CD4-positive, alpha-beta memory T cell (primary cell): ENCODE results near the gene AOPEP. TPM values are rescaled to one million over a fixed set of nuclear protein-coding genes. Genes with fewer than 3 reads are reported as not detected.

Experiments
- CTCF ChIA-PET: fragments of 350-600 bp; sonication (Branson Sonifier 250); formaldehyde crosslinking; loops from one replicate; lab custom pipeline; 2021; ENCODE audit warnings: inconsistent platforms; ENCODE audit not compliant: partially characterized antibody; lab: Charles Lee
- POLR2A ChIA-PET: fragments of 350-600 bp; sonication (Branson Sonifier 250); formaldehyde crosslinking; loops from one replicate; lab custom pipeline; 2021; ENCODE audit not compliant: partially characterized antibody; lab: Charles Lee
- DNase-seq, 5 donors: peaks; one replicate each; pipeline versions ENCODE4 v3.0.0 to v3.0.0-alpha.2; 2020 to 2022; ENCODE audit warnings: mixed read lengths in 1 of 5
- H3K27ac ChIP-seq: one replicate; pipeline ENCODE4 v1.7.0; 2013; ENCODE audit warnings: low read depth, low read length
- H3K27me3 ChIP-seq: 2 replicates; pipeline ENCODE4 v1.7.0; 2013; ENCODE audit warnings: mild to moderate bottlenecking, low read length, moderate library complexity; ENCODE audit not compliant: insufficient read depth
- H3K36me3 ChIP-seq: 2 replicates; pipeline ENCODE4 v1.7.0; 2013; ENCODE audit warnings: mild to moderate bottlenecking, low read length, moderate library complexity; ENCODE audit not compliant: insufficient read depth
- H3K4me1 ChIP-seq: 2 replicates; pipeline ENCODE4 v1.7.0; 2013; ENCODE audit warnings: mild to moderate bottlenecking, low read length, moderate library complexity; ENCODE audit not compliant: insufficient read depth
- H3K4me3 ChIP-seq, 2 donors: one replicate each; pipeline ENCODE4 v1.7.0; 2013; ENCODE audit warnings: low read length in 2 of 2, mild to moderate bottlenecking in 1 of 2
- H3K9me3 ChIP-seq, 2 donors: one replicate each; pipeline ENCODE4 v1.7.0; 2013; ENCODE audit warnings: low read length in 2 of 2, control low read depth in 1 of 2; ENCODE audit not compliant: control insufficient read depth in 1 of 2
- H3K27ac Mint-ChIP-seq, 7 donors: one replicate each; pipeline ENCODE4 v1.8.0; 2020 to 2021; ENCODE audit warnings: mixed read lengths in 7 of 7, mild to moderate bottlenecking in 6 of 7, inconsistent platforms in 3 of 7, moderate library complexity in 3 of 7
- H3K27me3 Mint-ChIP-seq, 2 donors: one replicate each; pipeline ENCODE4 v1.8.0; 2020 to 2021; ENCODE audit warnings: mixed read lengths in 2 of 2
- H3K36me3 Mint-ChIP-seq, 2 donors: one replicate each; pipeline ENCODE4 v1.8.0; 2020 to 2021; ENCODE audit warnings: mixed read lengths in 2 of 2, inconsistent platforms in 1 of 2, mild to moderate bottlenecking in 1 of 2
- H3K4me1 Mint-ChIP-seq, 4 donors: one replicate each; pipeline ENCODE4 v1.8.0; 2020 to 2021; ENCODE audit warnings: mixed read lengths in 4 of 4, mild to moderate bottlenecking in 1 of 4
- H3K4me3 Mint-ChIP-seq, 8 donors: one replicate each; pipeline ENCODE4 v1.8.0; 2020 to 2021; ENCODE audit warnings: mixed read lengths in 8 of 8, mild to moderate bottlenecking in 7 of 8, moderate library complexity in 6 of 8, inconsistent platforms in 3 of 8
- H3K9me3 Mint-ChIP-seq, 8 donors: one replicate each; pipeline ENCODE4 v1.8.0; 2020 to 2021; ENCODE audit warnings: mixed read lengths in 8 of 8, mild to moderate bottlenecking in 5 of 8, inconsistent platforms in 3 of 8, moderate library complexity in 1 of 8
- intact Hi-C: fragments of 100-400 bp; cut with micrococcal nuclease; formaldehyde crosslinking; loops from one replicate; pipeline ENCODE4 v1.15.1; 2023
- polyA plus RNA-seq, 2 donors: library from polyadenylated mRNA; unstranded; fragments of 300-500 nt; fragmentation: Illumina TruSeq; gene quantifications; one replicate each; pipeline ENCODE4 v1.2.3, GENCODE V29; 2021
- total RNA-seq, 2 experiments: library from RNA; stranded (reverse); gene quantifications; one replicate each; pipeline ENCODE4 v1.2.3, GENCODE V29; 2021

The AOPEP gene
- total and polyA plus RNA-seq, 4 experiments from 2014 or later, result 3.1 to 11.7 (median 7.6) TPM

- Histone ChIP-seq H3K27me3 (no peaks in the 10 kb centered on the region), H3K27ac (no peak overlapping the region), H3K36me3 (no peaks in the 10 kb centered on the region), H3K9me3 (no peaks in the 10 kb centered on the region), H3K4me1 (no peaks in the 10 kb centered on the region), H3K4me3 (no peak overlapping the region)
- POLR2A ChIA-PET, result no interaction called here
- Mint-ChIP-seq H3K4me1 (no peaks in the 10 kb centered on the region), H3K27me3 (no peaks in the 10 kb centered on the region), H3K36me3 (peaks cover 0 to 6% of the 10 kb centered on the region in 2 donors), H3K9me3 (no peaks in the 10 kb centered on the region), H3K27ac (no peak overlapping the region), H3K4me3 (no peak overlapping the region)
- CTCF ChIA-PET, result no interaction called here
- intact Hi-C loops, result no loop called here
- no peak for DNase-seq
These were observed 378.5 kb downstream of the AOPEP start for GRCh38 chr9:95104980-95105379.

- no peak for DNase-seq
- Mint-ChIP-seq H3K27ac (peak overlapping the region in 1 of 7 donors; percentile 56), H3K36me3 (peaks cover 0 to 6% of the 10 kb centered on the region in 2 donors), H3K9me3 (no peaks in the 10 kb centered on the region), H3K27me3 (no peaks in the 10 kb centered on the region), H3K4me3 (no peak overlapping the region), H3K4me1 (no peaks in the 10 kb centered on the region)
- Histone ChIP-seq H3K4me1 (no peaks in the 10 kb centered on the region), H3K27me3 (no peaks in the 10 kb centered on the region), H3K4me3 (no peak overlapping the region), H3K27ac (no peak overlapping the region), H3K9me3 (no peaks in the 10 kb centered on the region), H3K36me3 (no peaks in the 10 kb centered on the region)
- POLR2A ChIA-PET, result no interaction called here
- CTCF ChIA-PET, result no interaction called here
- intact Hi-C loops, result no loop called here
These were observed 379.2 kb downstream of the AOPEP start for GRCh38 chr9:95105519-95106287.

- Mint-ChIP-seq H3K4me3 (no peak overlapping the region), H3K36me3 (peaks cover 1 to 3% of the 10 kb centered on the region in 2 donors), H3K27me3 (no peaks in the 10 kb centered on the region), H3K4me1 (no peaks in the 10 kb centered on the region), H3K9me3 (peaks cover 0 to 2% (median 0%) of the 10 kb centered on the region in 8 donors), H3K27ac (no peak overlapping the region)
- H3K36me3 ChIP-seq, result no peaks in the 10 kb centered on the region
- no peaks in the 10 kb centered on the region for H3K4me1 ChIP-seq
- no peaks in the 10 kb centered on the region for H3K9me3 ChIP-seq
- no peak overlapping the region for H3K4me3 ChIP-seq
- intact Hi-C loops, result no loop called here
- POLR2A ChIA-PET, result interaction anchor here (1.0 kb wide), 1 partner anchor 17 kb away, joined by 3 read pairs; no protein-coding TSS in a partner anchor
- no peak overlapping the region for H3K27ac ChIP-seq
- H3K27me3 ChIP-seq, result no peaks in the 10 kb centered on the region
- CTCF ChIA-PET, result no interaction called here
- no peak for DNase-seq
These were observed 380.7 kb downstream of the AOPEP start for GRCh38 chr9:95107001-95107749.

GRCh38 chr9:95107976-95108375 is 381.5 kb downstream of the AOPEP start:
- Histone ChIP-seq H3K4me3 (no peak overlapping the region), H3K27me3 (no peaks in the 10 kb centered on the region), H3K4me1 (no peaks in the 10 kb centered on the region), H3K27ac (no peak overlapping the region), H3K36me3 (no peaks in the 10 kb centered on the region), H3K9me3 (no peaks in the 10 kb centered on the region)
- no peak overlapping the region for H3K27ac Mint-ChIP-seq
- POLR2A ChIA-PET, result interaction anchor here (1.0 kb wide), 1 partner anchor 17 kb away, joined by 3 read pairs; no protein-coding TSS in a partner anchor
- no peaks in the 10 kb centered on the region for H3K27me3 Mint-ChIP-seq
- no peak for DNase-seq
- H3K9me3 Mint-ChIP-seq, result peaks cover 0 to 2% (median 0%) of the 10 kb centered on the region in 8 donors
- no peaks in the 10 kb centered on the region for H3K4me1 Mint-ChIP-seq
- peaks cover 3 to 4% of the 10 kb centered on the region in 2 donors for H3K36me3 Mint-ChIP-seq
- CTCF ChIA-PET, result no interaction called here
- intact Hi-C loops, result no loop called here
- no peak overlapping the region for H3K4me3 Mint-ChIP-seq

GRCh38 chr9:95108777-95109176 is 382.3 kb downstream of the AOPEP start:
- no peaks in the 10 kb centered on the region for H3K4me1 Mint-ChIP-seq
- Histone ChIP-seq H3K4me3 (no peak overlapping the region), H3K27ac (no peak overlapping the region), H3K27me3 (no peaks in the 10 kb centered on the region), H3K9me3 (no peaks in the 10 kb centered on the region), H3K36me3 (no peaks in the 10 kb centered on the region), H3K4me1 (no peaks in the 10 kb centered on the region)
- H3K36me3 Mint-ChIP-seq, result peaks cover 2 to 6% of the 10 kb centered on the region in 2 donors
- POLR2A ChIA-PET, result no interaction called here
- intact Hi-C loops, result no loop called here
- no peak for DNase-seq
- H3K27ac Mint-ChIP-seq, result no peak overlapping the region
- peaks cover 0 to 2% (median 0%) of the 10 kb centered on the region in 8 donors for H3K9me3 Mint-ChIP-seq
- no peaks in the 10 kb centered on the region for H3K27me3 Mint-ChIP-seq
- H3K4me3 Mint-ChIP-seq, result no peak overlapping the region
- CTCF ChIA-PET, result no interaction called here

- H3K27ac Mint-ChIP-seq, result no peak overlapping the region
- CTCF ChIA-PET, result interaction anchor here (1.3 kb wide), 2 partner anchors 17 to 22 kb away, joined by 4 read pairs; no protein-coding TSS in a partner anchor
These were observed 383.0 kb downstream of the AOPEP start for GRCh38 chr9:95109456-95109855.

GRCh38 chr9:95110921-95111525 is 384.5 kb downstream of the AOPEP start:
- Histone ChIP-seq H3K4me1 (no peaks in the 10 kb centered on the region), H3K36me3 (no peaks in the 10 kb centered on the region), H3K9me3 (no peaks in the 10 kb centered on the region), H3K27ac (no peak overlapping the region), H3K27me3 (no peaks in the 10 kb centered on the region), H3K4me3 (no peak overlapping the region)
- no peak for DNase-seq
- Mint-ChIP-seq H3K4me1 (no peaks in the 10 kb centered on the region), H3K4me3 (no peak overlapping the region), H3K36me3 (peaks cover 1 to 6% of the 10 kb centered on the region in 2 donors), H3K27me3 (no peaks in the 10 kb centered on the region), H3K27ac (no peak overlapping the region), H3K9me3 (peaks cover 0 to 2% (median 0%) of the 10 kb centered on the region in 8 donors)
- CTCF ChIA-PET, result interaction anchor here (1.3 kb wide), 1 partner anchor 21 kb away, joined by 4 read pairs; no protein-coding TSS in a partner anchor
- intact Hi-C loops, result no loop called here
- POLR2A ChIA-PET, result no interaction called here

More at GRCh38 chr9:95109456-95109855, 383.0 kb downstream of the AOPEP start:
- no peak overlapping the region for H3K4me3 ChIP-seq
- DNase-seq, result no peak
- POLR2A ChIA-PET, result no interaction called here
- intact Hi-C loops, result no loop called here
- no peaks in the 10 kb centered on the region for H3K27me3 ChIP-seq
- no peaks in the 10 kb centered on the region for H3K4me1 Mint-ChIP-seq
- peaks cover 0 to 2% (median 0%) of the 10 kb centered on the region in 8 donors for H3K9me3 Mint-ChIP-seq
- no peaks in the 10 kb centered on the region for H3K27me3 Mint-ChIP-seq
- no peaks in the 10 kb centered on the region for H3K4me1 ChIP-seq
- no peaks in the 10 kb centered on the region for H3K36me3 ChIP-seq
- no peaks in the 10 kb centered on the region for H3K9me3 ChIP-seq
- H3K4me3 Mint-ChIP-seq, result no peak overlapping the region
- peaks cover 2 to 6% of the 10 kb centered on the region in 2 donors for H3K36me3 Mint-ChIP-seq
- H3K27ac ChIP-seq, result no peak overlapping the region
